Suprapubic skin (tissue), 4 donors: ENCODE data around the gene BTD. TPM values are rescaled to one million over a fixed set of nuclear protein-coding genes. Genes with fewer than 3 reads are reported as not detected.

Source experiments
- DNase-seq, 2 donors: peaks; one replicate each; pipeline ENCODE4 v3.0.0-alpha.2; 2019; ENCODE audit warnings: low spot score in 2 of 2
- H3K27ac ChIP-seq: fragments of 200-600 bp; sonication (generic); one replicate; pipeline ENCODE4 v1.5.1; 2019
- H3K27me3 ChIP-seq: fragments of 200-600 bp; sonication (generic); one replicate; pipeline ENCODE4 v1.5.1; 2019
- H3K36me3 ChIP-seq: fragments of 200-600 bp; sonication (generic); one replicate; pipeline ENCODE4 v1.5.1; 2019
- H3K4me1 ChIP-seq: fragments of 200-600 bp; sonication (generic); one replicate; pipeline ENCODE4 v1.5.1; 2019
- H3K4me3 ChIP-seq: fragments of 200-600 bp; sonication (generic); one replicate; pipeline ENCODE4 v1.5.1; 2019; ENCODE audit warnings: mild to moderate bottlenecking
- H3K9me3 ChIP-seq: fragments of 200-600 bp; sonication (generic); one replicate; pipeline ENCODE4 v1.5.1; 2019
- CTCF ChIP-seq, 2 donors: fragments of 200-600 bp in 1 of 2; fragments of 450-650 bp in 1 of 2; sonication (generic) in 1 of 2; IDR thresholded peaks; one replicate each; pipeline ENCODE4 v1.5.1; 2016 to 2019; ENCODE audit warnings: antibody characterized with exemption in 2 of 2, mild to moderate bottlenecking in 1 of 2, moderate library complexity in 1 of 2
- EP300 ChIP-seq: sonication (generic); formaldehyde crosslinking; IDR thresholded peaks from one replicate; pipeline ENCODE4 v1.6.1; 2017; ENCODE audit warnings: antibody characterized with exemption
- POLR2A ChIP-seq, 2 donors: fragments of 450-650 bp; IDR thresholded peaks; one replicate each; pipeline ENCODE4 v1.6.1; 2017; ENCODE audit warnings: antibody characterized with exemption in 2 of 2, mild to moderate bottlenecking in 2 of 2, moderate library complexity in 2 of 2
- POLR2AphosphoS5 ChIP-seq, 3 donors: sonication (generic); formaldehyde crosslinking; IDR thresholded peaks; one replicate each; pipeline ENCODE4 v1.6.1; 2017; ENCODE audit warnings: antibody characterized with exemption in 3 of 3
- WGBS: methylation state at CpG from one replicate; pipeline ENCODE4 v1.1.5; 2018; 5-methylcytosine and 5-hydroxymethylcytosine counted together
- total RNA-seq, 4 donors: library from RNA; depleted of rRNA; stranded (reverse); fragments of >200 nt; gene quantifications; one replicate each; pipeline ENCODE4 v1.1.0, GENCODE V29; 2016

Gene BTD
- total RNA-seq, 4 donors from 2014 or later: 16.9 to 25.9 (median 19.1) TPM

GRCh38 chr3:15585111-15585845 is 16.3 kb upstream of the BTD start:
- WGBS: 71% methylated on average over 6 of the region's 6 CpGs
- Histone ChIP-seq H3K4me1 (no peaks in the 10 kb centered on the region), H3K4me3 (no peak overlapping the region), H3K27me3 (no peaks in the 10 kb centered on the region), H3K27ac (no peak overlapping the region), H3K36me3 (peaks cover 81% of the 10 kb centered on the region), H3K9me3 (no peaks in the 10 kb centered on the region)
- no peak for DNase-seq
- TF ChIP-seq CTCF (IDR thresholded peaks at IDR 0.05): no peak

GRCh38 chr3:15591242-15591641 is 10.3 kb upstream of the BTD start:
- H3K36me3 ChIP-seq: peaks cover 55% of the 10 kb centered on the region

GRCh38 chr3:15591928-15592327 is 9.6 kb upstream of the BTD start:
- Histone ChIP-seq H3K4me3 (no peak overlapping the region), H3K27ac (no peak overlapping the region), H3K27me3 (no peaks in the 10 kb centered on the region), H3K36me3 (peaks cover 55% of the 10 kb centered on the region), H3K9me3 (no peaks in the 10 kb centered on the region), H3K4me1 (no peaks in the 10 kb centered on the region)
- no peak for TF ChIP-seq CTCF (IDR thresholded peaks at IDR 0.05)
- TF ChIP-seq POLR2A (IDR thresholded peaks at IDR 0.05): no peak
- no peak for TF ChIP-seq POLR2AphosphoS5 (IDR thresholded peaks at IDR 0.05)
- TF ChIP-seq EP300: no peak
- 88% methylated on average over 21 of the region's 21 CpGs for WGBS
- no peak for DNase-seq

More at GRCh38 chr3:15591242-15591641, 10.3 kb upstream of the BTD start:
- H3K4me1 ChIP-seq: no peaks in the 10 kb centered on the region
- H3K4me3 ChIP-seq: no peak overlapping the region
- H3K27ac ChIP-seq: no peak overlapping the region
- no peak for DNase-seq
- H3K27me3 ChIP-seq: no peaks in the 10 kb centered on the region
- no peak for TF ChIP-seq CTCF (IDR thresholded peaks at IDR 0.05)
- TF ChIP-seq POLR2A (IDR thresholded peaks at IDR 0.05): no peak
- no peak for TF ChIP-seq POLR2AphosphoS5 (IDR thresholded peaks at IDR 0.05)
- TF ChIP-seq EP300: no peak
- H3K9me3 ChIP-seq: no peaks in the 10 kb centered on the region
- 79% methylated on average over 3 of the region's 3 CpGs for WGBS

GRCh38 chr3:15592968-15593367 is 8.6 kb upstream of the BTD start:
- no peak for DNase-seq
- H3K4me3 ChIP-seq: no peak overlapping the region
- no peaks in the 10 kb centered on the region for H3K9me3 ChIP-seq
- 87% methylated on average over 8 of the region's 8 CpGs for WGBS
- H3K4me1 ChIP-seq: no peaks in the 10 kb centered on the region
- H3K36me3 ChIP-seq: peaks cover 62% of the 10 kb centered on the region
- H3K27ac ChIP-seq: no peak overlapping the region
- no peak for TF ChIP-seq POLR2A (IDR thresholded peaks at IDR 0.05)
- no peak for TF ChIP-seq POLR2AphosphoS5 (IDR thresholded peaks at IDR 0.05)
- no peak for TF ChIP-seq EP300
- TF ChIP-seq CTCF (IDR thresholded peaks at IDR 0.05): no peak
- no peaks in the 10 kb centered on the region for H3K27me3 ChIP-seq

GRCh38 chr3:15595955-15596354 is 5.6 kb upstream of the BTD start:
- 79% methylated on average over 2 of the region's 2 CpGs for WGBS
- no peaks in the 10 kb centered on the region for H3K27me3 ChIP-seq
- TF ChIP-seq EP300 (no peak), POLR2AphosphoS5 (IDR thresholded peaks at IDR 0.05) (no peak), POLR2A (IDR thresholded peaks at IDR 0.05) (no peak), CTCF (IDR thresholded peaks at IDR 0.05) (no peak)
- H3K36me3 ChIP-seq: peaks cover 47% of the 10 kb centered on the region
- H3K4me1 ChIP-seq: peaks cover 14% of the 10 kb centered on the region
- H3K27ac ChIP-seq: no peak overlapping the region
- H3K4me3 ChIP-seq: no peak overlapping the region
- no peaks in the 10 kb centered on the region for H3K9me3 ChIP-seq
- DNase-seq: no peak
